Fibroblast of lung (primary cell): Measurements from ENCODE around the gene GPR162.

ENCODE experiments used
- EZH2 ChIP-seq: IDR thresholded peaks from 2 replicates; pipeline ENCODE4 v1.5.1; 2012; ENCODE audit warnings: low read length, control low read depth, mild to moderate bottlenecking; ENCODE audit errors: missing control alignments
- TF ChIP-seq, protein P1 (sequence below), 2 donors: IDR thresholded peaks in 1 of 2; conservative IDR thresholded peaks in 1 of 2; 1 replicate in 1 of 2; 2 replicates in 1 of 2; pipeline ENCODE4 v1.5.1; 2011 to 2012; ENCODE audit warnings: low read length in 2 of 2, control low read depth in 1 of 2, inconsistent platforms in 1 of 2, low read depth in 1 of 2, mild to moderate bottlenecking in 1 of 2

DNA sequence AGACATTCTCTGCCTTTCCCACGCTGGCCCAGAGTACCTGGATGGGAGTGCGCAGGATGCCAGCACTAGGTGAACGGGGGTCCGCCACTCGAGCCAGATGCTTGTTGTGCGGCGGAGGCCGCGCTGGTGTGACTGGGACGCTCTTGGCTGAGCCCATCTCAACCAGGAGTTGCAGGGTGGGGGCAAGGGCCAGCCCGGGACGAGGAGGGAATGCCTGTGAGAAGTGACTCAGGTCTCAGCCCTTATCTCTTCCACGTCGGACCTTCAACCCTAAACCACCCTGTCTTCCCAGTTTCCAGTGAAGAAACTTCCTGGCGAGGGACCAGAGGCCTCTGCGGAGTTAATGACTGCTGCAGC, 29.2 kb downstream of the GPR162 start:
- TF ChIP-seq, protein P1, sequence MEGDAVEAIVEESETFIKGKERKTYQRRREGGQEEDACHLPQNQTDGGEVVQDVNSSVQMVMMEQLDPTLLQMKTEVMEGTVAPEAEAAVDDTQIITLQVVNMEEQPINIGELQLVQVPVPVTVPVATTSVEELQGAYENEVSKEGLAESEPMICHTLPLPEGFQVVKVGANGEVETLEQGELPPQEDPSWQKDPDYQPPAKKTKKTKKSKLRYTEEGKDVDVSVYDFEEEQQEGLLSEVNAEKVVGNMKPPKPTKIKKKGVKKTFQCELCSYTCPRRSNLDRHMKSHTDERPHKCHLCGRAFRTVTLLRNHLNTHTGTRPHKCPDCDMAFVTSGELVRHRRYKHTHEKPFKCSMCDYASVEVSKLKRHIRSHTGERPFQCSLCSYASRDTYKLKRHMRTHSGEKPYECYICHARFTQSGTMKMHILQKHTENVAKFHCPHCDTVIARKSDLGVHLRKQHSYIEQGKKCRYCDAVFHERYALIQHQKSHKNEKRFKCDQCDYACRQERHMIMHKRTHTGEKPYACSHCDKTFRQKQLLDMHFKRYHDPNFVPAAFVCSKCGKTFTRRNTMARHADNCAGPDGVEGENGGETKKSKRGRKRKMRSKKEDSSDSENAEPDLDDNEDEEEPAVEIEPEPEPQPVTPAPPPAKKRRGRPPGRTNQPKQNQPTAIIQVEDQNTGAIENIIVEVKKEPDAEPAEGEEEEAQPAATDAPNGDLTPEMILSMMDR (conservative IDR thresholded peaks at IDR 0.05 in 1 of 2, IDR thresholded peaks at IDR 0.05 in 1 of 2; ENCODE audit: low read depth in 1 of 2, low read length in 2 of 2): no peak
- no peak for TF ChIP-seq EZH2
